GM12873 (cell line): ENCODE data around the gene CDR2.

ENCODE experiments used
- CTCF ChIP-seq: IDR thresholded peaks from 2 replicates; pipeline ENCODE4 v1.5.1; 2012; ENCODE audit warnings: low read depth, mild to moderate bottlenecking, moderate library complexity, low read length, control low read depth; ENCODE audit not compliant: insufficient read depth; ENCODE audit errors: missing control alignments

Gene CDR2

GRCh38 chr16:22357635-22357971 is 16.8 kb downstream of the CDR2 start:
- no peak for TF ChIP-seq CTCF

GRCh38 chr16:22356930-22357634 is 17.3 kb downstream of the CDR2 start:
- no peak for TF ChIP-seq CTCF

GRCh38 chr16:22355487-22355908 is 18.9 kb downstream of the CDR2 start:
- no peak for TF ChIP-seq CTCF

- no peak for TF ChIP-seq CTCF
Measured at GRCh38 chr16:22353933-22354541, 20.4 kb downstream of the CDR2 start.

- no peak for TF ChIP-seq CTCF
Measured at GRCh38 chr16:22353191-22353919, 21.1 kb downstream of the CDR2 start.

GRCh38 chr16:22352723-22353122 is 21.7 kb downstream of the CDR2 start:
- TF ChIP-seq CTCF = no peak

- TF ChIP-seq CTCF = no peak
Measured at GRCh38 chr16:22352140-22352539, 22.3 kb downstream of the CDR2 start.
